D721Med (cell line): ENCODE data around the gene CAPRIN1.
A peak's percentile ranks its signal among the peaks of the same experiment; 100 is the strongest.

Source experiments
- DNase-seq: peaks from one replicate; pipeline ENCODE4 v3.0.0; 2011; ENCODE audit warnings: low spot score; ENCODE audit not compliant: insufficient read length
- FAIRE-seq: peaks from 2 replicates; lab custom pipeline; 2011; peaks lifted over from hg19 to GRCh38; lab: Jason Lieb, UNC
- TF ChIP-seq, protein P1 (sequence below): IDR thresholded peaks from 2 replicates; pipeline ENCODE4 v1.5.1; 2012; ENCODE audit warnings: mild to moderate bottlenecking, control low read depth; ENCODE audit not compliant: insufficient read depth; ENCODE audit errors: missing control alignments

CAPRIN1 gene

DNA sequence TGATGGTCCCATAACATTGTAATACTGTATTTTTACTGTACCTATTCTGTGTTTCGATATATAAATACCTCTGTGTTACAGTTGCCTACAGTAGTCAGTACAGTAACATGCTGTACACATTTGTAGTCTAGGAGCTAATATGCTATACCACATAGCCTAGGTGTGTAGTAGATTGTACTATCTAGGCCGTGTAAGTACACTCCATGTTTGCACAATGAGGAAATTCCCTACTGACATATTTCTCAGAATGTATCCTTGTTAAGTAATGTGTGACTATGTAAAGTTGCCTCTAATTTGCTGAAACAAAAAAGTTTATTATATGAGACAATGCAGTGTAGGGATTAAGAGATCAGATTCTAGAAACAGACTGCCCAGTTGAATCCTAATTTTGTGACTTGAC is 21.3 kb downstream of the CAPRIN1 start:
- TF ChIP-seq, protein P1, sequence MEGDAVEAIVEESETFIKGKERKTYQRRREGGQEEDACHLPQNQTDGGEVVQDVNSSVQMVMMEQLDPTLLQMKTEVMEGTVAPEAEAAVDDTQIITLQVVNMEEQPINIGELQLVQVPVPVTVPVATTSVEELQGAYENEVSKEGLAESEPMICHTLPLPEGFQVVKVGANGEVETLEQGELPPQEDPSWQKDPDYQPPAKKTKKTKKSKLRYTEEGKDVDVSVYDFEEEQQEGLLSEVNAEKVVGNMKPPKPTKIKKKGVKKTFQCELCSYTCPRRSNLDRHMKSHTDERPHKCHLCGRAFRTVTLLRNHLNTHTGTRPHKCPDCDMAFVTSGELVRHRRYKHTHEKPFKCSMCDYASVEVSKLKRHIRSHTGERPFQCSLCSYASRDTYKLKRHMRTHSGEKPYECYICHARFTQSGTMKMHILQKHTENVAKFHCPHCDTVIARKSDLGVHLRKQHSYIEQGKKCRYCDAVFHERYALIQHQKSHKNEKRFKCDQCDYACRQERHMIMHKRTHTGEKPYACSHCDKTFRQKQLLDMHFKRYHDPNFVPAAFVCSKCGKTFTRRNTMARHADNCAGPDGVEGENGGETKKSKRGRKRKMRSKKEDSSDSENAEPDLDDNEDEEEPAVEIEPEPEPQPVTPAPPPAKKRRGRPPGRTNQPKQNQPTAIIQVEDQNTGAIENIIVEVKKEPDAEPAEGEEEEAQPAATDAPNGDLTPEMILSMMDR: no peak
- FAIRE-seq: no peak

DNA sequence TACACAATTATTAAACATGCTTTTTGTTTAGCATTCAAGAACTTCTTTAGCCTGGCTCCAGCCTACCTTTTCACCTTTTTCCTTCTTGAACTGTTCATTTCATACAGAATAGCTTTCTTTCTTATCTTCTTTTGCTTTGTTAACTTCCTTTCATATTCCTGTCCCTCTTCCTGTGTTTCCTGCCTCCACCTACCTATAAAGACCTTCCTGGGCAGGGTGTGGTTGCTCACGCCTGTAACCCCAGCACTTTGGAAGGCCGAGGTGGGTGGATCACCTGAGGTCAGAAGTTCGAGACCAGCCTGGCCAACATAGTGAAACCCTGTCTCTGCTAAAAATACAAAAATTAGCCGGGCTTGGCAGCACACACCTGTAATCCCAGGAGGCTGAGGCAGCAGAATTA is 22.9 kb downstream of the CAPRIN1 start:
- TF ChIP-seq, protein P1: no peak
- DNase-seq: no peak
- FAIRE-seq: no peak

More for the DNA sequence above, 21.3 kb downstream of the CAPRIN1 start:
- DNase-seq: no peak

DNA sequence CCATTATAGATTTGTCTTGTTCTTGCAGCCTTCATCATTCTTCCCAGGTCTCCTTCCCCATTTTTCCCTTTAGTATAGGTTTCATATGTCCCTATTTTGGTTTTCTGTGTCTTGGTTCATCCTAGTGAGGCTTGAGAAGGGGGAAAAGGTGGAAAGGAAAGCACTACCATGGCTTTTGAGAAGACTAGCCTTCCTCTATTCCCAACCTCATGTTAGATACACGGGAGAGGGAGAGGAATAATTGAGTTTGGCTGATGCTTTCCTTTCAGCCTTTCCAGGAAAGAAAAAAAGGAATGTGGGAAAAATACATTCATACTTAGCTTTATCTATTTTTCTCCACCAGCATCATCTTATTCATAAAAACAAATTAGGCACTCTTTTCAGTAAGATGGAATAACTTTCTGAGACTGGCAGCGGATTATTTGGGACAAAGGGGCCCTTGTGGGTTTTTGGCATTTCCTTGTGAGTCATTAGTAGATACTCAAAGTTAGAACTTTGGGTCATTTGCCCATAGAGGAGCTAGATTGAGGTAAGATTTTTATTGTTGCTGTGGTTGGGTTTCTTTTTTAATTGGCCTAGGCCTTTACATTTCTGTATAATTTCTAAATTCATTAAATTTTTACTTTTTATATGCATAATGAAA is 23.8 kb downstream of the CAPRIN1 start:
- FAIRE-seq (no peak), DNase-seq (no peak)

DNA sequence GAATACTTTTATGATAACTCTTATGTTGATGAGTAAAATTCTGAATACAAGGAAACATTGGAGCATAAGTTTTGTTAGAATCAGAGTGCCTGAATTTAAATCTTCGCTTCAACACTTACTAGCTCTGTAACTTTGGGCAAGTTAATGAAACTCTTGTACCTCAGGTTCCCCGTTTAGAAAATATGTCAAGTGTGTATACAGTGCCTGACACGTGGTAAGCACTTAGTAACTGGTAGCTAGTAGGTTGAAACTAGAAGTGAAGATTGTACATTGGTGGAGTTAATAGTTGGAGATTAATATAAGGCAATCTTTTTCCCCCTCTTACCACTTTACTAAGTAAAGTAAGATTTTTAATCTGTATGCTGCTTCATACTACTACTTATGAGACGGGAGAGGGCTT is 29.1 kb downstream of the CAPRIN1 start:
- DNase-seq (no peak), FAIRE-seq (no peak)
- TF ChIP-seq, protein P1: no peak

More for the DNA sequence above, 23.8 kb downstream of the CAPRIN1 start:
- TF ChIP-seq, protein P1: no peak

DNA sequence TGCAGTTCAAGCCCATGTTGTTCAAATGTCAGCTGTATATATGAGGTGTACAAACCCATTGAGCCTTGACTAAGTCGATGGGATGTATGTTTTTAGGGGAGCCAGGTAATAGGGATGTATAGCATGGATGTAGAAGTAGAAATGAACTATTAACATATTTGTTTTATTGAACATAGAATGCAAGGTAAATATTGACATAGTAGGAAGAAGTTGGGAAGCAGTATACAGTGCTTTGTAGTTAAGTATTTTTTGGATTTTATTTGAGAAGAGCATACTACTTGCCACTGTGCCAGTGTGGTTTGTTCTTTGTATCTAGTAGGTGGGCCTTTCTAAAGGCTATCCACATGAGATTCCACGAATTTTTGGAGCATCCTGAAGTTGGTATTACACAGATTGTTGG is 33.1 kb downstream of the CAPRIN1 start:
- FAIRE-seq: no peak
- TF ChIP-seq, protein P1: no peak

DNA sequence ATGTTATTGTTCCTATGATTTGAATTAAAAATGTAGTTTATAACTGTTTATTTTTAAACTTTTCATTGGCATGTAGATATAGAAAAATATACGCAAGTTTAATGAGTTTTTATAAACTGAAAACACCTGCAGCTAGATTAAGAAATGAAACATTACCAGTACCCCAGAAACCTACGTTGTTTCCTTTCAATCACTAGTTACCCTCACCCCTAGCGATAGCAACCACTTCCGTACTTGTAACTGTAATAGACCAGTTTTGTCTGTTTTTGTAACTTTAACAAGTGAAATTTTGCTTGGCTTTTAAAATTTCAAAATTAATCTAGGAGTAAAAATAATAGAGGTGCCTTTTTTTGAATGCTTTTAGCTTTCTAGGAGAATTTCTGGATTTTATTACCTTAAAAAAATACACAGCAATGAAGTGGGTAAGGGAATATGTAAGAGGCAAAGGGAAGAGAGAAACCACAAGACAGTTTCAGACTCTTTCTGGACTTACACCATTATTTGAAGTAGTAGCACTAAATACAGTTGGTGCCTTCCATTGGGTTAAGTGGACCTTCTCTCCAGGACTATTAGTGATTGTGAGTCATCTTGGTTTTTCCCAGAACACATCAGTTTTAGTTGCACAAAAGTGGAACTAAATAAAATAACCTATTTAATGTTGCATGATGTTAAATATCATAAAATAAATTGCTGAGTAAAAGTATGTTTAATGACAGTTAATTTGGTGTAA is 35.2 kb downstream of the CAPRIN1 start:
- peak; percentile 32 for FAIRE-seq

More for the DNA sequence above, 33.1 kb downstream of the CAPRIN1 start:
- DNase-seq: no peak

More for the DNA sequence above, 35.2 kb downstream of the CAPRIN1 start:
- TF ChIP-seq, protein P1: no peak
- DNase-seq: no peak
